AG20443 (cell line): ENCODE results near the gene STK32B.
A peak's percentile ranks its signal among the peaks of the same experiment; 100 is the strongest.
"Not testable (repeated sequence)": the region's sequence is repeated elsewhere in the genome, so short reads cannot be mapped to it uniquely, and the experiment has no call there.

Experiments
- DNase-seq: peaks from one replicate; pipeline ENCODE4 v3.0.0; 2012; ENCODE audit warnings: low spot score, mixed read lengths

STK32B gene

GRCh38 chr4:5266991-5267390 is 215.7 kb downstream of the STK32B start:
- no peak for DNase-seq

GRCh38 chr4:5267408-5267807 is 216.1 kb downstream of the STK32B start:
- peak; percentile 39 for DNase-seq

- DNase-seq: no peak
Observed at GRCh38 chr4:5276475-5277075, 225.3 kb downstream of the STK32B start.

GRCh38 chr4:5277079-5277478 is 225.8 kb downstream of the STK32B start:
- DNase-seq: no peak

DNA sequence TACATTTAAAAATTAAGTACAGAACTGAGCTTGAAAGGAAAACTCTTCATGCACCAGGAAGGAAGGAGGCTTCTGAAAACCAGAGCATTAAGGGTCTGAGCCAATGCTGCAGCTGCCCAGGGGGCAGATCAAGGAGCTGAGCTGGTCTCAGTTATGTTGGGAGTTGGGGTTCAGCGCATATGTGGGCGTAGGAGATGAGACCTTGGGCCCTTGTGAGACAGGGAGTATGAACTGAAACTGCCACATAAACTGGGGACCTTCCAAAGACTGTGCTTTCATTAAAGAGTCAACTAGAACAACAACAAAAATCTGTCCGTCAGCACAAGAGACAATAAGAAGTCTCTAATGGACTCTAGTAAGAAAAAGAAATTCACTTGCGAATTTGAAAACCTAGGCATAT is 226.9 kb downstream of the STK32B start:
- no peak for DNase-seq

GRCh38 chr4:5280069-5280468 is 228.8 kb downstream of the STK32B start:
- not testable (repeated sequence) for DNase-seq

GRCh38 chr4:5280828-5281227 is 229.5 kb downstream of the STK32B start:
- DNase-seq: no peak

DNA sequence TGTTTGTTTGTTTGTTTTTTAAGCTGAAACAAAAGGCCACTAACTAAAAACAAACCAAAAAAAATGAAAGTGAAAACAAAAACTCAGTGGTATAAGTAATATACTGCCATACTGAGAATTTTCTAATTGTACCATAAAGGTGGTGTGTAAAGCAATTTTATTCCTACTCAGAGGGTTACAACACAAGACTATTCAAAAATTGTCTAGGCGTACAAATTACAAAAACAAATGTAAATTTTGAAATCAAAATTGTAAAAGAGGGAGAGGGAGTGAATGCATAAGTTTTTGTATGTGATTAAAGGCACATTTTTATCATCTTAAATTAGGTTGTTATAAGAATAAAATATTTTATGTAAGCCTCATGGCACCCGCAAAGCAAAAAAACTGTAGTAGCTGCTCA is 232.6 kb downstream of the STK32B start:
- no peak for DNase-seq

DNA sequence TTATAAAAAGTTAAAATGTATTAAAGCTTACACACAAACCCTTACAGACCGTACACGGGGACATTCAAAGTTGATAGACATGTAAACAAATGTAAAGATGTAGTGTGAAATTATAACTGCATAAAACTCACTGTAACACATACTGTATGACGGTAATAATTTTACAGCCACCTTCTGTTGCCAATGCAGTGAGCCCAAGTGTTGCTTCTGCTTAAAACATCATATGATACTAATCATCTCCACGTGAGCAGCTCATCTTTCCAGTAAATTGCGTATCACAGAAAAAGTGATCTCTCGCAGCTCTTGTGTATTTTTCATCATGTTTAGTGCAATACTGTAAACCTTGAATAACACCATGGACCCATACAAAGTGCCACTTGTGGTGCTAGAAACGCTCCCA is 233.2 kb downstream of the STK32B start:
- DNase-seq: no peak

DNA sequence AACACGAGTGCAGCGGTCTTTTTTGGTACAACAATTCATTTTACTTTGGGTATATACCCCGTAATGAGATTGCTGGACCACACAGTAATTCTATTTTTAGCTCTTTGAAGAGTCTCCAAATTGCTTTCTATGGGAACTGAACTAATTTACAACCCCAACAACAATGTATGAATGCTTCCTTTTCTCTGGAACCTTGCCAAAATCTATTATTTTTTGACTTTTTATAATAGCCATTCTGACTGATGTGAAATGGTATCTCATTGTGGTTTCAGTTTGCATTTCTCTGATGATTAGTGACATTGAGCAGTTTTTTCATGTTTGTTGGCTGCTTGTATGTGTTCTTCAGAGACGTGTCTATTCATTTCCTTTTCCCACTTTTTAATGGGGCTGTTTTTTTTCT is 240.8 kb downstream of the STK32B start:
- no peak for DNase-seq

- not testable (repeated sequence) for DNase-seq
Observed at GRCh38 chr4:5298000-5298787, 246.9 kb downstream of the STK32B start.

DNA sequence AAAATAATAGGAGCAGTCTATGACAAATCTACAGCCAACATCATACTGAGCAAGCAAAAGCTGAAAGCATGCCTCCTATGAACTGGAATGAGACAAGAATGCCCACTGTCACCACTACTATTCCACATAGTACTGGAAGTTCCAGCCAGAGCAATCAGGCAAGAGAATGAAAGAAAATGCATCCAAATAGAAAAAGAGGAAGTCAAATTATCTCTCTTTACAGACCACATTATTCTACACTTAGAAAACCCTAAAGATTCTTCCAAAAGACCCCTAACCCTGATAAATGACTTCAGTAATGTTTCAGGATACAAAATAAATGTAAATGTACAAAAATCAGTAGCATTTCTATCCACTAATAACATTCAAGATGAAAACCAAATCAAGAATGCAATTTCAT is 249.0 kb downstream of the STK32B start:
- DNase-seq: no peak

DNA sequence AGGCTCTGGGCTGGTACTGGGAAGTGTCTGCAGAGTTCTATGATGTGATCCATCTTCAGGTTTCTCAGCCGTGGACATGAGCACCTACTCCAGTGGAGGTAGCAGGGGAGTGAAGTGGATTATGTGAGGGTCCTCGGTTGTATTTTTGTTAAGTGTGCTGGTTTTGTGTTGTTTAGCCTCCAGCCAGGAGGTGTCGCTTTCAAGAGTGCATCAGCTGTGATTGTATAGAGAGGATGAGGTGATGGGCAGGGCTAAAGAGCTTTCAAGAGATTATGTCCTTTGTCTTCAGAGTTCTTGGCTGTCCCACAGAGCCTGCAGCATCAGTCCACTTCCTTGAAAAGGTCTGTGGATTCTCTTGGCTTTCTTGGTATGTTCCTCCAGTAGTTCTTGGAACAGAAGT is 256.6 kb downstream of the STK32B start:
- DNase-seq: no peak

DNA sequence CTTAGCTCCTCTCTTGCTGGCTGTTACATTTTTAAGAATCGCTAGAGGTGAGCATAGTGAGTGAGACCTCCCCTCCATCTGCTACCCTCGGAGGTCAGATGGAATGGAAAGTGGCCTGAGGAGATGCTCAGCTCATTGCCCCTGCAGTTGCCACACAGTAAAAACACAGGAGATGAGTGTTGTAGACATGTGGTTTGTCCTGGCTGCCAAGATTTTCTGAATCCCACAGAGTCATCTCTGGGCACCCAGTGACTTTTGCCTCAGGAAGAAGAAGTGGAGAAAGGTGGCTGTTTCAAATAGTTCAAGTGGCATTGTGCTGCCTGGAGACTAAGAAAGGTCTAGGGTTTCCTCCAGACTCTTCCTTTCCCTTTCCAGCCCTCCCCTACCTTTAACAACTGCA is 271.0 kb downstream of the STK32B start:
- peak; percentile 35 for DNase-seq

DNA sequence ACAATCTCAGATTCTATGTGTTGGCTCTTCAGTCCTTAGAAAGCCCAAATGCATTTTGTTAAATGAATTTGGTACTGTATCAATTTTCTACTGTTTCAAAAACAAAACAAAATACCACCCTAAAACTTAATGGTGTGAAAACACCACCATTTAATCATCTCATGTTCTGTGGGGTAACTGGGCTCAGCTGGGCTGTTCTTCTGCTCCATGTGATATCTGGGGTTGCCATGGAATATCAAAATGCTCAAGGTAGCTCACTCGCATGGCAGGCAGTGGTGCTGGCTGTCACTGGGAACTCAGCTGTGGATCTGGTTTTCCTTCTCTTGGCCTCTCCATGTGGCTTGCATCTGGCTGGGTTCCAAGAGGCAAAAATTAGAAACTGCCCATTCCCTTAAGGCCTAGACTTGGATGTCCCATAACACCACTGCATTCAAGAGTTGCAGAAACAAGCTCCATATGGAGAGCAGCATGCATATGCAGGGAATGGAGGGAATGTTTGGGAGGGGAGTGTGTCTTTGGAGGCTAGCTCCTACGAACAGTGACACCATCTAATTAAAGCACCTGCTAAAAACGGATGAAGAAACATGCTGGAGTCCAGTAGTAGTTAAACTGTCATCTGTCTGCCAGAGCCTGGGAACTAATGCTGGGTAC is 279.2 kb downstream of the STK32B start:
- DNase-seq: no peak

- no peak for DNase-seq
Observed at GRCh38 chr4:5337731-5338130, 286.5 kb downstream of the STK32B start.

DNA sequence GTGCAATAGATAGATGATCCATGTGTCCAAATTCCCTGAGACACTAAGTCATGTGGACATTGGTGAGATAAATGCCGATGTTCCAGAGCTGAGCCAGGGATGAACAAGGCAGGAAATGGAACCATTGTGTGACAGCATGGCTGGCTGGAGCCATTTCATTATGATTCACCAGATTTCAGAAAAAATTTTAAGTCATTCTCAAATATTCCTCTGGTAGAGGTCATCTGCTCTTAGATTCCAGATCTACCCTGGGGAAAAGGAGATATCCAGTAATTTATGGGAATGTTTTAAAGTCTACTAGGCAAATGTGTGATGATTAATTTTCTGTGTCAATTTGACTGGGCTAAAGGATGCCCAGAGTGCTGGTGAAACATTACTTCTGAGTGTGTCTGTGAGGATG is 287.3 kb downstream of the STK32B start:
- DNase-seq: peak; percentile 52

DNA sequence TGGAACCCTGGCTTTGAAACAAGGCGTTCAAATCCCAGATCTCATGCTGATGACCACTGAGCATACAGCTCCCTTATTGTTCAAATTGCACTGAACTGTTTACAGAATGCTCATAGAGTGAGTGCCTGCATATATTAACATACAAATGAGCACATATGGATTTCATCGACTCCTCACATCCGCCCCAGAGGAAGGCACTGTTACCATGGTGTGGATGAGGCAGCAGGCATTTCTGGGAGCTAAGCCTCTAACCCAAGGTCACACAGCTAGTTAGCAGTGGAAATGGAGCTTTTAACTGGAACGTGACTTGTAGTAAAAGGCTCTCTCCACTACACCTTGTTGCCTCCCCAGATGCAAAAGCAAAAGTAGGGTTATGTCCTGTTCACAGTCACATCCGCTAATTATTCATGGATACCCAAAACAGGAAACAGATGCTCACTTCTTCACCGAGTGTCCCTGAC is 289.7 kb downstream of the STK32B start:
- no peak for DNase-seq

GRCh38 chr4:5341526-5341925 is 290.2 kb downstream of the STK32B start:
- no peak for DNase-seq

DNA sequence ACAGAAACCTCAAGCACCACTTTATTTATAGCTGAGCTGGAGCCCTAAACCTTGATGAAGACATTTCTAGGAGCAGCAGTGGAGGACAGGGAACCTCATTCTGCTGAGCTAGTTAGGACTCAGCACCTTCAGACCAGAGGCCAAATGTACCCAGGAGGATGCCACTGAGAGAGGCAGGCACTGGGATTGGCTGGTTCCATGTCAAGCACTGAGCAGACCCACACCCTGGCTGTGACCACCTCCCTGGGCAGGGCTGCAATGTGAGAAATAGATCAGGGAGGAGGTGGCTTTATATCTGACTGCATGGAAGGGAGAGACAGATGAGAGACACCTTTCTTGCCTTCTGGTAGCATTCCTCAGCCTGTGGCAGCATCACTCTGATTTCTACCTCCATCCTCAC is 304.6 kb downstream of the STK32B start:
- no peak for DNase-seq

- no peak for DNase-seq
Observed at GRCh38 chr4:5357870-5358269, 306.6 kb downstream of the STK32B start.

DNA sequence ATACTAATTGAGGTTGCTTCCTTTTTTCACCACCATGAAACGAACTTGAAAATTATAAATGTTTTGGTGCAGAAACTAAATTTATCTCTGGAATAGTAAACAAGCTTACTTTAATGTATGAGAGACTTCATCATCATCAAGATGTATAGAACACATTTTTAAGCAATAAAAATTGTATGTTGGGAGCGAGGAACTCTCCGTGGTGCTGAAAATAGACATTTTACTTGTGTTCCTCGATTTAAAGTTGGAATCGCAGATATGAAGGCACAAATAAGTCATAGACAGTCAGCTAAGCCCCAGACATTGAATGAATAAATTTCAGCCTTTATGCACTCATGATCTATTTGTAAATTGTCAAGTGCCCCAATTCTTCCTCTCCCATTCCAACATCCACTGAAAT is 310.7 kb downstream of the STK32B start:
- no peak for DNase-seq

DNA sequence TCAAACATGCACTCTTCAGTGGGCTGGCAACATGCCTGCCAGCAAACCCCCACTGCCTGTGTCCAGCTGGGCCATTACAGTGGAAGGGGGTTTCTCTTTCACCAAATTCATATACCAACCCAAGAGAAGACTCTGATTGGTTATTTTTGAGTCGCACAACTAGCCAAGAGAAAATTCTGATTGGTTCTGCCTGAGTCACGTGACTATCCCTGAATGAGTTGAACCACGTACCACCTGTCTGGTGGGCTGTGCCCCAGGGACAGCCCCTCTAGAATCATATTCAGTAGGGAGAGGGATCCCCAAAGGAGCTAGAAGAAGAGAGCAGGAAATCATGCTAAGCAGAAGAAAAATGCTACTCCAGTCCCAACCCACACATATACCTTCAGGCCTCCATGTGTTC is 313.1 kb downstream of the STK32B start:
- DNase-seq: no peak
